ENCODE measurements around the gene EPHA2.

The EPHA2 gene

GRCh38 chr1:16101623-16102022, 54.2 kb downstream of the EPHA2 start:
- in situ Hi-C loops (cut with MboI; ENCODE audit: low sequenced_read_pairs): no loop called here

DNA sequence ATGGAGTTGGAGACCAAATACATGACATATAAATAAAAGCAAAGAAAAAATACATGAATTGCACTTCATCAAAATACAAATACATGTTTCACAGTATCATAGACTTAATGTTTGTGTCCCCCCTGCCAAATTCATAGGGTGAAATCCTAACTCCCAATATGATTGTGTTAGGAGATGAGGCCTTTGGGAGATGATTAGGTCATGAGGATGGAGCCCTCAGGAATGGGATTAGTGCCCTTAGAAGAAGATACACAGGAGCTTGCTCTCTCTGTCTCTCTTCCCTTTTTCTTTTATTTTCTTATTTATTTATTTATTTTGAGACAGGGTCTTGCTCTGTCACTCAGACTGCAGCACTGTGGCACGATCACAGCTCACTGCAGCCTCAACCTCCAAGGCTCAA, 56.5 kb downstream of the EPHA2 start:
- in situ Hi-C loops (cut with MboI; ENCODE audit: low sequenced_read_pairs): loop anchor here (25.0 kb wide), 1 partner anchor 263 kb away; the partner anchor contains the start of genes FBXO42 and SZRD1

DNA sequence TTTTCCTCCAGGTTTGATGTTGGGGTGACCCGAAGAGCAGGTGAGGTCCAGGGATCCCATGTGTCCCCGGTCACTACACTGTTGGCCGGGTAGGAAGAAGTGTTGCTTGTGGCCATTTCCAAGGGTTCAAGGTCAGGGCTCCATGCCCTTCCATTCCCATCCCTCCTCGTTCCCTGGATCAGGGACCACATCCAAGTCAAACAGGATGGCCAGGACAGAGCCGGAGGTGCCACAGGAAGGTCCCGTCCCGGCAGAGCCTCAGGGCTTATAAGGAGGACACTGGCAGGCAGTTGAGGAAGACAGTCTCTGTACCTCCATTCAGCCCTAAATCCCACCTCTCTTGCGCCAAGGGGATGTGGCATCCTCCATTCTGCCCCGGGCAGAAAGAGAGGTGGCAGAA, 60.4 kb downstream of the EPHA2 start:
- in situ Hi-C loops (cut with MboI; ENCODE audit: low sequenced_read_pairs): loop anchor here (25.0 kb wide), 1 partner anchor 267 kb away; the partner anchor contains the start of genes FBXO42 and SZRD1

GRCh38 chr1:16094453-16095158, 61.3 kb downstream of the EPHA2 start:
- in situ Hi-C loops (cut with MboI; ENCODE audit: low sequenced_read_pairs): loop anchor here (25.0 kb wide), 1 partner anchor 268 kb away; the partner anchor contains the start of genes FBXO42 and SZRD1

DNA sequence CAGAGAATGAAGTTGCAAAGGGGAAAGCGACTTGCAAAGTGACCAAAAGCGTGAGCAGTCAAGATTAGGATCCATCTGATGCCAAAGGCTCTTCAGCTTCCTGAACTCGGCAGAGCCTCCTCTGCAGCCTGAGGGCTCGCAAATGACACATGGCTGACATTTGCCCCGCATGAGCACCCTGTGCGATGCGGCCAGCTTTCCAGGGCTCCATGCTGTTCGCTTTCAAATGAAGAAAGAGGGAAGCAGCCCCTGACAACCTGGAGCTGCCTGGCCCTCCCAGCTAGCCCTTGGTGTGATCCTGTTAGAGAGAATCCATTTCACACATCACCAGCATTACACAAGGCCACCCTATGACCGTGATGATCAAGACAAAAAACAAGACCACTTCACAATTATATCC, 62.3 kb downstream of the EPHA2 start:
- in situ Hi-C loops (cut with MboI; ENCODE audit: low sequenced_read_pairs): loop anchor here (25.0 kb wide), 1 partner anchor 269 kb away; the partner anchor contains the start of genes FBXO42 and SZRD1

- in situ Hi-C loops (cut with MboI; ENCODE audit: low sequenced_read_pairs): loop anchor here (25.0 kb wide), 1 partner anchor 269 kb away; the partner anchor contains the start of genes FBXO42 and SZRD1
These were observed 62.9 kb downstream of the EPHA2 start for GRCh38 chr1:16092923-16093511.

- in situ Hi-C loops (cut with MboI; ENCODE audit: low sequenced_read_pairs): loop anchor here (25.0 kb wide), 1 partner anchor 270 kb away; the partner anchor contains the start of genes FBXO42 and SZRD1
These were observed 63.6 kb downstream of the EPHA2 start for GRCh38 chr1:16092097-16092922.

- in situ Hi-C loops (cut with MboI; ENCODE audit: low sequenced_read_pairs): loop anchor here (25.0 kb wide), 1 partner anchor 271 kb away; the partner anchor contains the start of genes FBXO42 and SZRD1
These were observed 64.6 kb downstream of the EPHA2 start for GRCh38 chr1:16091296-16091695.

GRCh38 chr1:16090076-16090826, 65.6 kb downstream of the EPHA2 start:
- in situ Hi-C loops (cut with MboI; ENCODE audit: low sequenced_read_pairs): loop anchor here (25.0 kb wide), 1 partner anchor 272 kb away; the partner anchor contains the start of genes FBXO42 and SZRD1

DNA sequence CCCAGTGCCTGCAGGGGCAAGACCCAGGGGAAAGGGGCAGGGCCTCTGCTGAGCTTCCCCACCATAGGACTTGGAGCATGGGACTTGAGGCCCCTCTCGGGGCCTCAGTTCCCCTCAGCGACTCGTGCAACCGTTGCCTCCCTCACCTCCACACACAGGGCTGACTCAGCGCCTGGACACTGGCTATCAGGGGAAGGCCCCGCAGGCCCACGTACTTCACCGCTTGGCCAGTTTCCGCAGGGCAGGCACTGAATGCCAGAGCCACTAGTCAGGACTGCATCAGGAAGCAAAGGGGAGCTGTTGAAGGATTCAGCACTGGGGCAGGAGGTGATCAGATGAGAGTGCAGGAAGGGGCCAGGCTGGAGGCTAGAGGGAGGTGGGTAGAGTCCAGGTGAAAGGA, 66.9 kb downstream of the EPHA2 start:
- in situ Hi-C loops (cut with MboI; ENCODE audit: low sequenced_read_pairs): loop anchor here (25.0 kb wide), 1 partner anchor 273 kb away; the partner anchor contains the start of genes FBXO42 and SZRD1

GRCh38 chr1:16088351-16088911, 67.4 kb downstream of the EPHA2 start:
- in situ Hi-C loops (cut with MboI; ENCODE audit: low sequenced_read_pairs): loop anchor here (25.0 kb wide), 1 partner anchor 274 kb away; the partner anchor contains the start of genes FBXO42 and SZRD1

- in situ Hi-C loops (cut with MboI; ENCODE audit: low sequenced_read_pairs): loop anchor here (25.0 kb wide), 1 partner anchor 275 kb away; the partner anchor contains the start of genes FBXO42 and SZRD1
These were observed 68.1 kb downstream of the EPHA2 start for GRCh38 chr1:16087733-16088132.

- in situ Hi-C loops (cut with MboI; ENCODE audit: low sequenced_read_pairs): loop anchor here (25.0 kb wide), 1 partner anchor 277 kb away; the partner anchor contains the start of genes FBXO42 and SZRD1
These were observed 70.3 kb downstream of the EPHA2 start for GRCh38 chr1:16085522-16085921.

DNA sequence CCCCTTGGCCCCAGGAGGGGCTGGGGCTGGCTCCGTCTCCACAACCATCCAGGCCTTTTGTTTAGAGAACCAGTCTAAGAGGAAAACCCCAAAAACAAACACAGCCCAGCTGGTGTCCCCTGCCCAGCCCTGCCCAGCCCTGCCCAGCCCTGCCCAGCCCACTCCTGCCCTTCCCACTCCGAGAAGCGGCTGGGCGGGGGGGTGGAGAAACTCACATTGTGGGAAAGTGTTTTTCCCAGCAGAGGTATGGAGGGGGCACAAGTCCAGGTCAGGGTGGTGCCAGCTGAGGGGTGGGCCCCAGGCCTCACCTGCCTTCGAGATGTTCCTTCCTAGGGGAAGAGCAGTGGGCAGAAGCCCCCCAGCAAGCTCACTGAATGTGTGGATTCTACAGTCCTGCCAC, 72.4 kb downstream of the EPHA2 start:
- in situ Hi-C loops (cut with MboI; ENCODE audit: low sequenced_read_pairs): loop anchor here (5.0 to 25.0 kb wide), 2 partner anchors 104 to 279 kb away; partner anchors contain the start of genes FBXO42 and SZRD1

DNA sequence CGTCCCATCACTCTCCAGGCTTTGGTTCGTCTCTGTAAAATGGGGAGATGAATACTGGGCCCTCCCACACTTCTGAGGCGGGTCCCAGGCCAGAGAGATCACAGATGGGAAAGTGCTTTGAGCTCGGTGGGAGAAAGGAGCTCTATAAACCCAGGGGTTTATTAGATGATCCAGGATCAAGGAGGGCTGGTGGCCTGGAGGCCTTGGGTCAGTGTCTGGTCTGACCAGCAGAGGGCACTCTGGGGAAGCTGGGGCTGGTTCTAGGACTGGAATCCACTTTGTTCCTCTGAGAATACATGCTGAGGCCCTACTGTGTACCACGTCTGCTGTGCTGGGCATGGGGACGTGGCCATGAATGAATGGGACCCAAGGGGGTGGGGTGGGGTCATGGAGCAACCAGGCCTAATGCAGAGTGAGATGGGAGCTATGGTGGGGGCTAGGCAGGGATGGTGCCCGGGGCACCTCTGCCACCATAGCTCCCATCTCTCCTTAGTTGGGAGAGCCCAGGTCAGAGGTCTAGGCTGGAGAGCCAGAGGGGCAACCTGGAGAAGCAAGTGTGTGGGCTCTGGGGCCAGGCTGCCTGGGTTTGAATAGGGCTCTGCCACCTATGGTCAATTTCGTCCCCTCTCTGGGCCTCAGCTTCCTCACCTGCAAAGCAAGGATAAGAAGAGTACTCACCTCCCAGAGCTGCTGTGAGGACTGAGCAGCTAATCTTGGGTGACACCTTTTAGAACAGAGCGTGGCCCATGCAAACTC, 73.4 kb downstream of the EPHA2 start:
- in situ Hi-C loops (cut with MboI; ENCODE audit: low sequenced_read_pairs): loop anchor here (5.0 to 25.0 kb wide), 2 partner anchors 105 to 280 kb away; partner anchors contain the start of genes FBXO42 and SZRD1

- in situ Hi-C loops (cut with MboI; ENCODE audit: low sequenced_read_pairs): loop anchor here (5.0 to 25.0 kb wide), 2 partner anchors 106 to 281 kb away; partner anchors contain the start of genes FBXO42 and SZRD1
These were observed 74.2 kb downstream of the EPHA2 start for GRCh38 chr1:16081636-16082035.

DNA sequence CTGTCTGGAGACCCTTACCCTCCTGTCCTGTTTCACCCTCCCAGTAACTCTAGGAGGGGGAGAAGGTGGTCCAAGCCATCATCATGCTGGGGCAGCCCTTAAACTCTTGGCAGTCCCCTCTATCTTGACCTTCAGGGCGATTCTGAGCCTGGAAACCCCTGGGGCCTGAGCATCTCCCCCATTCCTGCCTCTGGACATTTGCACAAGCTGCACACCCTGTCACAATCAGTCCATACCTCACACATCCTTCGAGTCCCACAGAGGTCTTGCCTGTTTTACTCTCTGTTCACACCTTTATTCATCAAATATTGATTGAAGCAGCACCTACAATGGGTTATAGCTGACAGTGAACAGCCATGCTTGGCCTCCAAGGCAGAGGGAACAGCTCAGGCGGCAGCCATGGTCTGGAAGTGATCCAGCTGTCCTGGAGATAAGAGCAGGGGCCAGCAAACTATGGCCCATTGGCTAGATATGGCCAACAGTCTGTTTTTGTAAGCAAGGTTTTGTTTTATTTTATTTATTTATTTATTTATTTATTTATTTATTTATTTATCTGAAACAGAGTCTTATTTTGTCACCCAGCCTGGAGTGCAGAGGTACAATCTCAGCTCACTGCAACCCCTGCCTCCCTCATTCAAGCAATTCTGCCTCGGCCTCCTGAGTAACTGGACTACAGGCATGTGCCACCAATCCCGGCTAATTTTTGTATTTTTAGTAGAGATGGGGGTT, 75.3 kb downstream of the EPHA2 start:
- in situ Hi-C loops (cut with MboI; ENCODE audit: low sequenced_read_pairs): loop anchor here (5.0 to 25.0 kb wide), 2 partner anchors 107 to 282 kb away; partner anchors contain the start of genes FBXO42 and SZRD1

All from HL-60/S4 (cell line).